DMS153 (cell line): ENCODE measurements around the gene COX4I1.
"Not testable (repeated sequence)": the region's sequence is repeated elsewhere in the genome, so short reads cannot be mapped to it uniquely, and the experiment has no call there.

ENCODE experiments used
- DNase-seq: peaks from one replicate; lab custom pipeline; 2025; lab: John Stamatoyannopoulos, UW

Gene COX4I1

DNA sequence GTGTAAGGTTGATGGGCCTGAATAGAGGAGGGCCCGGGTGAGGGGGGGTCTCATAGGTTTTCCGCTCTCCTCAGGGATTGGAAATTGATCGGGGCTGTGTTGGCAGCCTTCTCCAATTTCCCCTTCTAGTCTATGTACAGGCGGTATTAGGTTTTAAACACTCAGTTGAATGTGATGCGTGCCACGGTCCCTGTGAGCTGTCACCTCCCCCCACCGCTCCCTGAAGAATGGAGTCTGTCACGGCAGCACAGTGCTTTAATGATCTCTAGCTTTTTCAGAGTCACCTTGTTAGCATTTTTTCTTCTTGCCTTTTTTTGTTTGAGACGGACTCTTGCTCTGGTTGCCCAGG is 800 bp downstream of the COX4I1 start:
- DNase-seq = no peak

DNA sequence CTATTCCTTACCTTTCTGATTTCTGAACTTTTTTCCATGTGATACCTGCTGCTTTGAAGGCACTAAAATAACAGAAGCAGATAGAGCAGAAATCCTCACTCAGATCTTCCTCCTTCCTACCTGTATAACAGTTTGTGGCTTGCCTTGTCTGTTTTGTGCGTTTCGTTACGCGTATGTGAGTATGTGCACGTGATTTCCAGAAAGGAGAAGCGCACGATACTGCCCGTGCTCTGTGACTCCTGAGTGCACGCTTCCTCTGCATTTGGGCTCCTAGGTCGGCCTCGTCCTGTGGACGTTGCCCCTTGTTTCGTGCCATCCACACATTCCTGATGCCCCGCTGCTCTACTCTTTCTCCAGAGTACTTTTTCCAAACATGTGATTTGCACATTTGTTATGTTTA is 4.1 kb downstream of the COX4I1 start:
- no peak for DNase-seq

DNA sequence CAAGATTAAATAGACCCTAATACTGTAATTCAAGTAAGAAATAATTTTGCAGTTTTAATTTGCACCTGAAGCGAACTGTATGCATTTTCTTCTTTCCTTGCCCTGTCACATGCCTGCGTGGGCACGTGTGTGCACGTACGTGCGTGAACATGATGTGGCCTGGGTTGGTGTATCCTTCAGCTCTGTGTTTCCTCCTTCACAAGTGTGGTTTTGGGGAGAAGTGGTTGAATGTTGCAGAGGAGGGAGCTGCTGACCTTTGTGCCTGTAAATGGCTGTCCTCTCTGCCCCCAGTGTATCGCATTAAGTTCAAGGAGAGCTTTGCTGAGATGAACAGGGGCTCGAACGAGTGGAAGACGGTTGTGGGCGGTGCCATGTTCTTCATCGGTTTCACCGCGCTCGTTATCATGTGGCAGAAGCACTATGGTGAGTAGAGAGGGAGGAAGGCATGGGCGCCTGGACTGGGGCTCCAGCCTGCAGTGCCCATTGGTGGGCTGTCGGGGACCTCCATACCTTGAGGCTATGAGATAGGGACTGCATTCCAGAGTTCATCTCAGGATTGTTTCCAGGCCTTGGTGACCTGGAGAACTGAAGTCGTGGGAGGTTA is 6.0 kb downstream of the COX4I1 start:
- no peak for DNase-seq

GRCh38 chr16:85806539-85806938 is 7.0 kb downstream of the COX4I1 start:
- DNase-seq = no peak

DNA sequence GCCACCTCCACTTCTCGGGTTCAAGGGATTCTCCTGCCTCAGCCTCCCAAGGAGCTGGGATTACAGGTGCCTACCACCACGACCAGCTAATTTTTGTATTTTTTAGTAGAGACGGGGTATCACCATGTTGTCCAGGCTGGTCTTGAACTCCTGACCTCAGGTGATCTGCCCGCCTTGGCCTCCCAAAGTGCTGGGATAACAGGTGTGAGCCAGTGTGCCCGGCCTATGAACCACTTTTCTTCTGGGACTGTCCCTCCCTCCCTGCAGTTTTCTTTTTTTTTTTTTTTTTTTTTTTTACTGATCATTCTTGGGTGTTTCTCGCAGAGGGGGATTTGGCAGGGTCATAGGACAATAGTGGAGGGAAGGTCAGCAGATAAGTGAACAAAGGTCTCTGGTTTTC is 7.8 kb downstream of the COX4I1 start:
- not testable (repeated sequence) for DNase-seq

GRCh38 chr16:85808104-85808503 is 8.6 kb downstream of the COX4I1 start:
- DNase-seq = not testable (repeated sequence)

DNA sequence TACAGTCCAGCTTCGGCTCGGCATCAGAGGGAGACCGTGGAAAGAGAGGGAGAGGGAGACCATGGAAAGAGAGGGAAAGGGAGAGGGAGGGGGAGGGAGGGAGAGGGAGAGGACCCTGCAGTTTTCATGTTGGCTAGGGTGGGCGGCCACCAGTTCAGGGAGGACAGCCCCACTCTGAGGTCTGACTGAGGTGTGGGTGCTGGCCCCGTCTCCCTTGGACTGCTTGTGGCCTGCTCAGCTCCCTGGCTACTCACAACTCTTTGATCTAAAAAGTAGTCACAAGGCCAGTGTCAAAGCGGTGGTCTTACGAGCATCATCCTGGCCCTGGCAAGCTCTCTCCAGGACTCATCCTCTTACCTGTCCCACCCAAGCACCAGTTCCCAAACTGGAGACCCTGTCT is 9.4 kb downstream of the COX4I1 start:
- DNase-seq = no peak

GRCh38 chr16:85809645-85810044 is 10.2 kb downstream of the COX4I1 start:
- DNase-seq = no peak

DNA sequence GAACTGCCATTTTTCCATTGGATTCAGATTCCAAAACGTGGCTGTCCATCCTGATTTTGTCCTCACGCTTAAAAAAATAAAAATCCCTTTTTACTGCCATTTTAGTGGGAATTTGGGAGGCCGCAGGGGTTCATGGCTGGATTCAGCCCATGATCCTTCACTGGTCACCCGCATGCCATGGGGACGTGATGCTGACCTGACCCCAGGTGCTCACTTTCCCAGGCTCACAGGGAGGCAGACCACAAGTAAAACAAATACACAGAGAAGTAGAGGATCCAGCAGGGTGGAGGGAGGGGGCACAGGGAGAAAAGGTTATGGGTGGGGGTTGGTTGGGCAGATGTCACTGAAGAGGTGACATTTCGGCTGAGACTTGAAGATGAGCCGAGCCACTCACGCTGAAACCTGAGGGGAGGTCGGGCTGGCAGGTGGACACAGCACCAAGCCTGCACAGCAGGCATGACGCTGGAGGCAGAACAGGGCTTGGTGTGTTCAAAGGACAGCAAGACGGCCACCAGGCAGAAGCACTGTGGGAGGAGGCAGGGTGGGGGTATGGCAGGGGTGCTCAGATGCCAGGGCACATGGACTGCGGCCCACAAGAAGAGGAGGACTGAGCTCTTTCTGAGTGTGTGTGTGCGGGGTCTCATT is 10.7 kb downstream of the COX4I1 start:
- no peak for DNase-seq

- no peak for DNase-seq
These were observed 11.2 kb downstream of the COX4I1 start for GRCh38 chr16:85810742-85811115.

DNA sequence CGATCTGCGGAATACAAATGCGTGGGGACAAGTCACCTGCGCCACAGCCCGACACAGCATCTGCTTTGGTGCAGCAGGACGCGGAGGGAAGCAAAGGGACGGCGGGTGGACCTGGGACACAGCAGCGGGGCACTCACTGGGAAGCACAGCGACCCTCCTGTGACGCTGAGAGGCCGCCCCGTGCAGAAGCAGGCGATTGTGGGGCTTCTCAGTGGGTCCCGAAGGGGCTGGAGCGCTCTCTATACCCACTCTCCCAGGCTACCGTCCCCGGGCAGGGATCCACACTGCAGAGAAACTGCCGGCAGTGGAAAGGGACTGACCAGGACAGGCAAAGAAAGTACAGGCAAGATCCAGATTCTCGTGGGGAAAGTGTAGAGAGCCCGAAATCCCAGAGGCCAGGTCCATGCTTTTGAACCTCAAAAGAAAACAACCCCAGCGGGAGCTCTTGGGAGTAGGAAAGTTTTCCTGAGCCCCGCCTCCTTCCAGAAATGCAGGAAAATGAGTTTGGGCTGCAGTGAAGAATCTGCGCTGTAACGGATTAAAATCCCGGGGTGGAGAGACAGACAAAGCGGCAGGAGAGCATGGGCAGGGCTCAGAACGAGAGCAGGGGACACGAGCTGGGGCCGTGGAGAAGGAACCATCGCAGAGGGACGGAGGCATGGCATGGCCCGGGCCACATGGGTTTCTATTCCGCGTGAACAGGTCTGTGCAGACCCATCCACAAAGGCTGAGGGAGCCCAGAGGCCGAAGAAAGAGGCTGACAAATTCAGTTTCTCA is 12.7 kb downstream of the COX4I1 start:
- no peak for DNase-seq

- DNase-seq = no peak
These were observed 13.6 kb downstream of the COX4I1 start for GRCh38 chr16:85812811-85813700.

GRCh38 chr16:85816159-85816558 is 16.7 kb downstream of the COX4I1 start:
- no peak for DNase-seq

DNA sequence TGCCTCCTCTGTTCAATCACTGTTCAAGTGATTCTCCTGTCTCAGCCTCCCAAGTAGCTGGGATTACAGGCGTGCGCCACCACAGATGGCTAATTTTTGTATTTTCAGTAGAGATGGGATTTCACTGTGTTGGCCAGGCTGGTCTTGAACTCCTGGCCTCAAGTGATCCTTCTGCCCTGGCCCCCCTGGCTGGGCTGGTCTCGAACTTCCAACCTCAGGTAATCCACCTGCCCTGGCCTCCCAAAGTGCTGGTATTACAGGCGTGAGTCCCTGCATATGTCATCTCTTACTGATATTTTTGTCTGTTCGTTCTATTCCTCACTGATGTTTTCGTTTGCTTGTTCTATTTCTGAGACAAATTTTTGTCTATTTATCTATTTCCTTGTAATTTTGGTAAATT is 17.7 kb downstream of the COX4I1 start:
- DNase-seq = not testable (repeated sequence)

GRCh38 chr16:85819245-85819644 is 19.8 kb downstream of the COX4I1 start:
- DNase-seq = peak; percentile 26

DNA sequence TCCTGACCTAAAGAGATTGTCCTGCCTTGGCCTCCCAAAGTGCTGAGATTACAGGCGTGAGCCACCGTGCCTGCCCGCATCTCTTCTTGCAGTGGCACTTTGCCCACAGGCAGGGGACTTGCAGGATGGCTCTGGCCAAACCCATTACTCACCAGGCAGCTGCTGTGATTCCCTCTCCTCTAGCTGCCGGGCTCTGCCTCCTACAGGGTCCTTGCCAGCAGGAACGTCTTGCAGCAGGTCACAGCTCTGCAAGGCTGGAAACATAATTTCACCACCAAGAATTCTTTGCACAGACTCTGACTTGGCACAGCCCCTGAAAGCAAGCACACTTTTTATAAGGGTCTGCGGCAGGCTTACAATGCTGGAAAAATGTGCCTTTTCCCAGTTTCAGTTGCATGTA is 20.3 kb downstream of the COX4I1 start:
- DNase-seq = no peak

DNA sequence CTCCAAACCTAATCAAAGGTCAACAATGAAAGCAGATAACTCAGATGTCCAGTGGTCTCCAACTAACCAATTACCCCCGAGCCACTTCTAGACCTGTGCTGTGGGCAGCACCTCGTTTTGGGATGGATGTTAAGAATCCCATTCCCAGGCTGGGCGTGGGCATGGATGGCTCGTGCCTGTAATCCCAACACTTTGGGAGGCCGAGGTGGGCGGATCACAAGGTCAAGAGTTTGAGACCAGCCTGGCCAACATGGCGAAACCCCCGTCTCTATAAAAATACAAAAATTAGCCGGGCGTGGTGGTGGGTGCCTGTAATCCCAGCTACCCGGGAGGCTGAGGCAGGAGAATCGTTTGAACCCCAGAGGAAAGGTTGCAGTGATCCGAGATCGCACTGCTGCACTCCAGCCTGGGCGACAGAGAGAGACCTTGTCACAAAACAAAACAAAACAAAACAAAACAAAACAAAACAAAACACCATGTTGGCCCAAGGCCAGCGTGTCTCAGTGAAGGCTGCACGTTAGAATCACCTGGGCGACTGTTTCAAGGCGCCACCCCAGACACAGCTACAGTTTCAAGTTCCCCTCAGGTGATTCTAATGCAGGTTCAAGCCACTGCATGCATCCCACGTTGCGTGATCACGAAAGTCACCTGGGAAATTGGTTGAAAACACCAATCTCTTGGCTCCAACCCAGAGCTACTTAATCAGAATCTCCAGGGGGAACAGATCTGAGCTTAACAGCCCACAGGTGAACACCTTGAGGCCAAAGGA is 21.3 kb downstream of the COX4I1 start:
- DNase-seq = no peak

DNA sequence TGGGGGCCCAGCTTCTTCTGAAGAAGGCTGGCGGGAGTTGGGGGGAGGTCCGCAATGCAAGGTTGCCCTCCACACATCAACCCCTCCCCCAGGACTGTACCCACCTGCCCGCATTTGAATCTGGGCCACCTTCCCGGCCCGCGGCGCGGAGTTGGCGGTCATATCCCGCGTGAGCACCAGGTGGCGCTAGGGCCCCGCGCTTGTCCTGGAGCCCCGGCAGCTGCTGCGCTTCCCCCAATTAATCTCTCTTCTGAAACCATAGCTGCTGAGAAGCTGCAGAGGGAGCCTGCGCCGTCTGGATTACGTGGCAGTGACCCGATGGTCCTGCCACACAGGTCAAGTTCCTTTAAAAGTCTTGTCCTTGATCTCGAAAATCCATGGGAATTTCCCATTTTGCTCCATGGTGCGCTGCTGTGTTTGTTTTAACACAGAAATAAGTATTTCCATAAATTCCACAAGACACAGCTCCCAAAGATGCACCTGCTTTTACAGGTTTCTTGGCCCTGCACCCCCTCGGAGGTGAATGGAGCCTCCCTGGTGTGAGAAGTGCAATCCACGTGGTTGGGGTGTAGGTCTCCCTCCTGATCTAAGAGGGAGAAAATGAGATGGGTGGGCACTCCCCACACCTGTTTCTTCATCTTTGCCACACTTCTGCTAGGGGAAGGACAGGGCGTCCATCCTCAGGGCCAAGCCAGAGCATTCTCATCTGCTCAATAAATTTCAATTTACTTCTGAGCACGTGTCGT is 22.1 kb downstream of the COX4I1 start:
- peak; percentile 36 for DNase-seq

- DNase-seq = no peak
These were observed 22.6 kb downstream of the COX4I1 start for GRCh38 chr16:85822145-85822544.

GRCh38 chr16:85823328-85823920 is 23.9 kb downstream of the COX4I1 start:
- DNase-seq = no peak
